Endothelial cell of umbilical vein (primary cell): ENCODE data around the gene ZNF571. TPM values are rescaled to one million over a fixed set of nuclear protein-coding genes. Genes with fewer than 3 reads are reported as not detected.
A peak's percentile ranks its signal among the peaks of the same experiment; 100 is the strongest.

Experiments
- BruUV-seq: library from RNA; stranded (reverse); fragments of 400-500 nt; replicated peaks from 2 replicates; lab custom pipeline; 2021; lab: Mats Ljungman, UMichigan
- CTCF ChIA-PET: fragments of 300-600, 350-600 bp; sonication (Branson Sonifier 250); formaldehyde crosslinking; loops from one replicate; lab custom pipeline; 2021; ENCODE audit warnings: antibody characterized with exemption, inconsistent platforms; lab: Charles Lee
- POLR2A ChIA-PET: fragments of 300-600, 350-600 bp; sonication (Branson Sonifier 250); formaldehyde crosslinking; loops from one replicate; lab custom pipeline; 2021; ENCODE audit warnings: antibody characterized with exemption, inconsistent platforms; lab: Charles Lee
- DNase-seq: peaks from one replicate; pipeline ENCODE4 v3.0.0-alpha.2; 2011; ENCODE audit warnings: low read depth, low spot score
- FAIRE-seq: peaks from 2 replicates; lab custom pipeline; 2011; peaks lifted over from hg19 to GRCh38; lab: Jason Lieb, UNC
- H2AFZ ChIP-seq: 2 replicates; pipeline ENCODE4 v1.6.0; 2012; ENCODE audit warnings: low read depth, low read length, control low read depth, inconsistent platforms
- H3K27ac ChIP-seq: 2 replicates; pipeline ENCODE4 v1.5.1; 2011; ENCODE audit warnings: low read depth, mild to moderate bottlenecking, control low read depth, low read length, moderate library complexity; ENCODE audit not compliant: insufficient read depth
- H3K27me3 ChIP-seq, 2 experiments: 2 replicates each; pipeline versions ENCODE4 v1.6.0 to v1.6.1; 2011; ENCODE audit warnings: low read length in 2 of 2, mixed read lengths in 1 of 2; ENCODE audit not compliant: control insufficient read depth in 2 of 2, insufficient read depth in 2 of 2
- H3K36me3 ChIP-seq, 2 experiments: 2 replicates in 1 of 2; 3 replicates in 1 of 2; pipeline ENCODE4 v1.5.1; 2011; ENCODE audit warnings: low read length in 2 of 2, mild to moderate bottlenecking in 1 of 2, moderate library complexity in 1 of 2; ENCODE audit not compliant: control insufficient read depth in 2 of 2, insufficient read depth in 2 of 2; ENCODE audit errors: extremely low read depth in 1 of 2
- H3K4me1 ChIP-seq: 3 replicates; pipeline ENCODE4 v1.5.1; 2011; ENCODE audit warnings: mild to moderate bottlenecking, low read length; ENCODE audit not compliant: control insufficient read depth, insufficient read depth; ENCODE audit errors: extremely low read depth
- H3K4me2 ChIP-seq: 2 replicates; pipeline ENCODE4 v1.6.1; 2011; ENCODE audit warnings: low read length, control low read depth, mixed read lengths; ENCODE audit not compliant: insufficient read depth
- H3K4me3 ChIP-seq, 3 experiments: fragments of 200-600 bp in 1 of 3; sonication (generic), shearing (Covaris generic) in 1 of 3; replicated peaks in 1 of 3; 2 replicates each; pipeline ENCODE4 v1.5.1; 2011 to 2016; ENCODE audit warnings: control low read depth in 3 of 3, low read length in 3 of 3, mild to moderate bottlenecking in 2 of 3, inconsistent platforms in 1 of 3, low read depth in 1 of 3, moderate library complexity in 1 of 3; ENCODE audit not compliant: insufficient read depth in 1 of 3
- H3K79me2 ChIP-seq: 2 replicates; pipeline ENCODE4 v1.6.0; 2012; ENCODE audit warnings: low read length, inconsistent platforms; ENCODE audit not compliant: control insufficient read depth, insufficient read depth
- H3K9ac ChIP-seq: replicated peaks from 2 replicates; pipeline ENCODE3; 2011; ENCODE audit warnings: low read length, control low read depth; ENCODE audit not compliant: insufficient read depth; ENCODE audit errors: extremely low read depth
- H3K9me1 ChIP-seq: replicated peaks from 3 replicates; pipeline ENCODE4 v1.6.0; 2011; ENCODE audit warnings: mild to moderate bottlenecking, low read length; ENCODE audit not compliant: control insufficient read depth, insufficient read depth; ENCODE audit errors: extremely low read depth
- H3K9me3 ChIP-seq: replicated peaks from 2 replicates; pipeline ENCODE4 v1.5.1; 2012; ENCODE audit warnings: low read length, inconsistent platforms; ENCODE audit not compliant: control insufficient read depth, insufficient read depth
- H4K20me1 ChIP-seq: replicated peaks from 2 replicates; pipeline ENCODE3; 2011; ENCODE audit warnings: mild to moderate bottlenecking, low read length; ENCODE audit not compliant: control insufficient read depth, insufficient read depth; ENCODE audit errors: extremely low read depth
- CTCF ChIP-seq, 2 donors: IDR thresholded peaks; 1 replicate in 1 of 2; 2 replicates in 1 of 2; pipeline ENCODE4 v1.5.1; 2011; ENCODE audit warnings: low read length in 2 of 2, mild to moderate bottlenecking in 2 of 2, moderate library complexity in 2 of 2, control low read depth in 1 of 2, inconsistent platforms in 1 of 2, low read depth in 1 of 2; ENCODE audit not compliant: insufficient read depth in 1 of 2; ENCODE audit errors: extremely low read depth in 1 of 2
- EZH2 ChIP-seq: IDR thresholded peaks from 2 replicates; pipeline ENCODE4 v1.6.1; 2012; ENCODE audit warnings: borderline replicate concordance, low read depth, mild to moderate bottlenecking, moderate library complexity, low read length, inconsistent platforms; ENCODE audit not compliant: severe bottlenecking
- FOS ChIP-seq: IDR thresholded peaks from 2 replicates; pipeline ENCODE4 v1.6.1; 2011; ENCODE audit warnings: mild to moderate bottlenecking, low read length, moderate library complexity, borderline replicate concordance; ENCODE audit not compliant: insufficient read depth
- GATA2 ChIP-seq: IDR thresholded peaks from 2 replicates; pipeline ENCODE4 v1.7.0; 2011; ENCODE audit warnings: low read depth, mild to moderate bottlenecking, moderate library complexity, mixed read lengths, low read length; ENCODE audit not compliant: insufficient read length, insufficient read depth
- JUN ChIP-seq: IDR thresholded peaks from 2 replicates; pipeline ENCODE4 v1.6.1; 2011; ENCODE audit warnings: borderline replicate concordance, low read depth; ENCODE audit not compliant: insufficient read length, insufficient read depth
- MAX ChIP-seq: IDR thresholded peaks from 2 replicates; pipeline ENCODE4 v1.6.1; 2011; ENCODE audit not compliant: insufficient read depth, insufficient read length
- MYC ChIP-seq: IDR thresholded peaks from one replicate; pipeline ENCODE4 v1.6.1; 2011; ENCODE audit warnings: mild to moderate bottlenecking, low read depth, low read length
- POLR2A ChIP-seq: IDR thresholded peaks from 2 replicates; pipeline ENCODE4 v1.6.1; 2012; ENCODE audit warnings: low read depth, mild to moderate bottlenecking, control low read depth, low read length
- POLR2AphosphoS5 ChIP-seq: IDR thresholded peaks from 2 replicates; pipeline ENCODE4 v1.6.1; 2012; ENCODE audit warnings: low read depth, mild to moderate bottlenecking, control low read depth, low read length, moderate library complexity; ENCODE audit not compliant: insufficient read depth
- dilution Hi-C: fragments of 300-500 bp; cut with MboI; formaldehyde crosslinking; loops from one replicate; pipeline ENCODE4 v1.15.0; 2019; ENCODE audit warnings: low sequenced_read_pairs; ENCODE audit not compliant: extremely low pct_ligation_motif_present
- intact Hi-C: fragments of 100-400 bp; cut with micrococcal nuclease; formaldehyde crosslinking; loops from one replicate; pipeline ENCODE4 v1.10.0; 2022
- polyA plus RNA-seq, 4 experiments: library from polyadenylated mRNA; depleted of rRNA in 3 of 4; stranded (reverse) in 3 of 4; unstranded in 1 of 4; fragments of >200 nt; gene quantifications; 2 replicates each; pipeline versions ENCODE4 v1.2.1 to v1.2.3, GENCODE V29; 2011 to 2012; ENCODE audit warnings: missing spikeins in 1 of 4
- total RNA-seq: library from RNA; stranded (reverse); gene quantifications from 2 replicates; pipeline ENCODE4 v1.2.3, GENCODE V29; 2021

Gene ZNF571
- total and polyA plus RNA-seq, 2 donors (not counting 3 experiments of a cell fraction or from before 2014, with no cell fraction given): 0.70 to 2.1 TPM

DNA sequence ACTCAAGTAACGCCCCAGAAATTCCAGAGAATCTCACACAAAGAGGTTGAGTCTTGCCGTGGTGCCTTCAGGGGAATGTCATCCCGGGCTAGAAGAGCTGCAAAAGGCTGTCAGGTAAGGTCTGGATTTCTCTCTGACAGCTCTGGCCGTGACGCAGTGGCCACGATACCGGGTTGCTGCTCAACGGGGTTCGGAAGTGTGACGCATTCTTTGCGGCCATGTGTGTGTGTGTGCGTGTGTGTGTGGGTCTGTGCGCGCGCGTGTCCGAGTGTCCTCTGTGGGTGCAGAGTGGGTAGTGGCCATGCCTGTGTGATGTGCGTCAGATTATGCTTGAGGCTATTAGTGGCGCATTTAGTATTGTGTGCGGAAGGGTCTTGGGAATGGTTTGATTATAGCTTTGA, 390 bp upstream of the ZNF571 start:
- intact Hi-C loops (loop anchor here (1.0 to 2.0 kb wide), 2 partner anchors 44 to 60 kb away; partner anchors contain the start of gene ZFP30), dilution Hi-C loops (no loop called here)
- no TSS peak for BruUV-seq
- Histone ChIP-seq H3K27me3 (no peaks in the 10 kb centered on the region), H3K4me2 (peak overlapping the region; percentile 89), H3K36me3 (no peaks in the 10 kb centered on the region), H2AFZ (peak overlapping the region; percentile 93), H3K9me1 (no peaks in the 10 kb centered on the region), H3K9ac (no peak overlapping the region), H4K20me1 (no peaks in the 10 kb centered on the region), H3K79me2 (no peaks in the 10 kb centered on the region), H3K27ac (no peak overlapping the region), H3K4me1 (peaks cover 10% of the 10 kb centered on the region), H3K4me3 (peak overlapping the region; percentile 24 to 81 (median 73)), H3K9me3 (no peaks in the 10 kb centered on the region)
- no peak for DNase-seq
- POLR2A ChIA-PET: interaction anchor here (1.0 kb wide), 1 partner anchor 224 kb away, joined by 3 read pairs; the partner anchor contains the start of gene ZNF527
- CTCF ChIA-PET: interaction anchor here (0.9 to 1.2 kb wide), 4 partner anchors 12 to 185 kb away, joined by 3 to 5 read pairs (median 4); partner anchors contain the start of genes ZNF569 and ZNF573
- TF ChIP-seq JUN (no peak), POLR2A (peak; percentile 8), MYC (no peak), EZH2 (no peak)
- no peak for FAIRE-seq

- peak overlapping the region; percentile 98 for H2AFZ ChIP-seq
- no peaks in the 10 kb centered on the region for H3K9me1 ChIP-seq
- H3K4me3 ChIP-seq: peak overlapping the region; percentile 65 to 81 (median 73)
- no peaks in the 10 kb centered on the region for H3K36me3 ChIP-seq
- no peak for DNase-seq
- TF ChIP-seq FOS (no peak), GATA2 (no peak), CTCF (IDR thresholded peaks at IDR 0.05; ENCODE audit: extremely low read depth in 1 of 2, insufficient read depth in 1 of 2, low read depth in 1 of 2, low read length in 2 of 2) (no peak), POLR2AphosphoS5 (no peak), MYC (no peak), JUN (no peak), MAX (no peak), POLR2A (no peak), EZH2 (no peak)
- FAIRE-seq: peak; percentile 44
- H3K27ac ChIP-seq: no peak overlapping the region
- POLR2A ChIA-PET: interaction anchor here (1.0 kb wide), 1 partner anchor 223 kb away, joined by 3 read pairs; the partner anchor contains the start of gene ZNF527
- CTCF ChIA-PET: interaction anchor here (1.1 kb wide), 1 partner anchor 11 kb away, joined by 3 read pairs; no protein-coding TSS in a partner anchor
- no peaks in the 10 kb centered on the region for H3K79me2 ChIP-seq
- dilution Hi-C loops: no loop called here
- no peaks in the 10 kb centered on the region for H3K27me3 ChIP-seq
- peak overlapping the region; percentile 89 for H3K4me2 ChIP-seq
- H3K9me3 ChIP-seq: no peaks in the 10 kb centered on the region
- no peaks in the 10 kb centered on the region for H4K20me1 ChIP-seq
- no peak overlapping the region for H3K9ac ChIP-seq
- intact Hi-C loops: loop anchor here (1.0 to 2.0 kb wide), 2 partner anchors 43 to 61 kb away; partner anchors contain the start of gene ZFP30
- peaks cover 10% of the 10 kb centered on the region for H3K4me1 ChIP-seq
- no TSS peak for BruUV-seq
Observed at GRCh38 chr19:37593996-37594303, 642 bp downstream of the ZNF571 start.
